Inflammatory macrophage treated with lipopolysaccharide for 1 hour (primary cell): ENCODE data around the gene TCAF1.
"Not testable (repeated sequence)": the region's sequence is repeated elsewhere in the genome, so short reads cannot be mapped to it uniquely, and the experiment has no call there.

ENCODE experiments used
- DNase-seq, 2 donors: peaks; one replicate each; pipeline ENCODE4 v3.0.0-alpha.2; 2020 to 2022

The TCAF1 gene

GRCh38 chr7:143849785-143850479 is 52.0 kb downstream of the TCAF1 start:
- no peak for DNase-seq

DNA sequence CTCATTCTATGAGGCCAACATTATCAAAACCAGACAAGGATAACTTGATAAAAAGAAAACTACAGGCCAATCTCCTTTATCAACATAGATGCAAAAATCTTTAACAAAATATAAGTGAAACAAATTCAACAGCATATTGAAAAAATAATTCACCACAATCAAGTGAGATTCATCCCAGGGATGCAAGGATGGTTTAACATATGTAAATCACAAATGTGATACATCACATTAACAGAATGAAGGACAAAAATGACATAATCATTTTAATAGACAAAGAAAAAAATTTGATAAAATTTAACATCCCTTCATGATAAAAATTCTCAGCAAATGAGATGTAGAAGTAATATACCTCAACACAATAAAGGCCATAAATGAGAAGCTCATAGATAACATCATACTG is 53.8 kb downstream of the TCAF1 start:
- DNase-seq: no peak

DNA sequence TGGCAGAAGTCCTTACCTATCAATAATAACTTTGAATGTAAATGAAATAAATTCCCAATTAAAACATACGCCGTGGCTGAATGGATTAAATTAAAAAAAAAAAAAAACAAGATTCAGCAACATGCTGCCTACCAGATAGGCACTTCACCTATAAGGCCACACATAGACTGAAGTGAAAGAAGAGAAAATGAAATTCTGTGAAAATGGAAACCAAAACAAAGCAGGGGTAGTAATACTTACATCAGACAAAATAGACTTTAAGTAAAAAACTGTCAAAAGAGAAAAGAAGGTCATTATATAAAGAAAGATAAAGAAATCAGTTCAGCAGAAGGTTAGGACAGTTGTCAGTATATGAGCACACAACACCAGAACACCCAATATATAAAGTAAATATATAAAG is 55.3 kb downstream of the TCAF1 start:
- no peak for DNase-seq

DNA sequence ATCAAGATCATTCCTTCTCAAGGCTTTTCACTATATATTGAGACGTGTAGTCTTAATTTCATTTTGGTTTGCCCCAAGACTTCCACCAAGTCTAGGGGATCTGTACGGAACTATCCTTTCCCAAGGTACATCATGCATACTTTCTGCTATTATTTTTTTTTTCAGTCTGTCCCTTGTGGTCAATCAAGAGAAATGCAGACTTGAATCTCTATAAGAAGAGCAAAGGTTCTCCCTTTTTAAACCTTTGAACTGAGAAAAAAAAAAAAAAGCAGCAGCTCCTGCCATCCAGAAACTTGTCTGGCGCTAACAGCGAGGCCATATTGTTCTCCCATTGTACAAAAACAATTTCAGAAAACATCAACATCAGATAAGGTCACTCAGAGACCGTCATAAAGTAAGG is 60.3 kb downstream of the TCAF1 start:
- not testable (repeated sequence) for DNase-seq

GRCh38 chr7:143840062-143840461 is 61.9 kb downstream of the TCAF1 start:
- DNase-seq: not testable (repeated sequence)

DNA sequence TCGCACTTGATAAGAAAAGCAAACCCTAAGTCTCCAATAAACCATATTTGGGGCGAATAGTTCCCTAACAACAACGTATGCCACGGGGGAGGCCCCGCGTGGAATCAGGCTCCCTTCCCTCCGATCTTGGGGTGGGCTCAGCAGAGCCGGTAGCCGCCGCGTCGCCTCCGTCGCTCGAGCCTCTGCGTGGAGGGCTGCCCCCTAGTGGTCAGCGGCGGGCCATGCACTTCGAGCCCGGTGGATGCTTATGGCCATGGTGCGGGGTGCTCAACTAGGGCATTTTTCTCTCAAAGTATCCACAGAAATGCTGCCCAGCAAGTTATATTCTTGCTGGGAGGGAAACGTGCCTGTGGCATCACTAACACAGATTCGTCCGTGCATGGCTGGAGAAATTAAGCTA is 64.8 kb downstream of the TCAF1 start:
- DNase-seq: not testable (repeated sequence)

- DNase-seq: not testable (repeated sequence)
Measured at GRCh38 chr7:143836622-143837021, 65.4 kb downstream of the TCAF1 start.

- DNase-seq: not testable (repeated sequence)
Measured at GRCh38 chr7:143836088-143836487, 65.9 kb downstream of the TCAF1 start.

DNA sequence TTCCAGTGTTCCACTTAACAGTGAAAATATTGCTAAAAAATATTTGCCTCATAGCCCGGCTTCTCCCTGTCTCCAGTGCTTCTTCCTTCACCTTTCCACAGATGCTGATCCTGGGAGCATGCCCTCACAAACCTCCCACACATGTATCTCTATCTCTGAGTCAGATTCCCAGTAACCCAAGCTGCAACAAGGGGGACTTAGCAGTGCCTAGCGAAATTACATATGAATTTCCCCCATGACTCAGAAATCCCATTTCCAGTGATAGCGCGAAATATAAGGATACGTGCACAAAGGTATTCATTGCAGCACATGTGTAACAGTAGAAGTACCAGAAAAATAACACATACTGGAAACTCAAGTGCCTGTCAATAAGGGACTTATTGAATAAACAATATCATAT is 75.4 kb downstream of the TCAF1 start:
- not testable (repeated sequence) for DNase-seq

DNA sequence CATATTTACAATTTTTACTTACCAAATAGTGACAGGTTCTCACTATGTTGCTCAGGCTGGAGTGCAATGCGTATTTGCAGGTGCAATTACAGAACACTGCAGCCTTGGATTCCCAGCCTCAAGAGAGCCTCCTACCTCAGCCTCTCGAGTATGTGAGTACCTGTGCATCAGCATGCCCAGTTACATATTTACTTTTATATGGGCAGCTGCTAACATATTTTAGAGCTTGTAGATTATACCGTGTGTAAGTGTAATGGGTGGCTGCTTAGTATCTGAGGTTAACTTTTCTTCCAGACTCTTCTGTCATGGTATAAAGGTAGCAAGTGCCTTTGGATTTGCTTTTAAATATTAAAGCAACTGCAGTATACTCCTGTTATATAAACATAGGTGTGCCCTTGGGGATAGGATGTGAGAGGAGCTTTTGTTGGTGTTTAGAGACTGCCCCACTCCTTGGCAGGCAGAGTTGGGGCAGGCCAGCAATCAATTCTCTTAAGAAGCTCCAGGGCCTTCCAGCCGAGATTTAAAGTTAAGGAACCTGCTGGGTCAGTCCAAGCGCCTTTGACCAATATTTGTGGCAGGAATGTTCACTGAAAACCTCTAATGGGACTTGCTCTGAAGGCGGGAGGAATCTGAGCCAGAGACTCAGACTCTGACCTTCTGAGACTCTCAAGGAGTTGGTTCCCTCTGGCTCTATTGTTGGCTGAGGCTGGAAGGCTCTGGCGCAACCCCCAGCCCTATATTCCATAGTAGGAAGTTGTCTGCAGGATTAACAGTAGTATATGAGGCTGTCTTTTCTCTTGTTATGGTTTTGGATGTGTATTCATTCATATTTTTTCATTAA is 77.5 kb downstream of the TCAF1 start:
- not testable (repeated sequence) for DNase-seq

DNA sequence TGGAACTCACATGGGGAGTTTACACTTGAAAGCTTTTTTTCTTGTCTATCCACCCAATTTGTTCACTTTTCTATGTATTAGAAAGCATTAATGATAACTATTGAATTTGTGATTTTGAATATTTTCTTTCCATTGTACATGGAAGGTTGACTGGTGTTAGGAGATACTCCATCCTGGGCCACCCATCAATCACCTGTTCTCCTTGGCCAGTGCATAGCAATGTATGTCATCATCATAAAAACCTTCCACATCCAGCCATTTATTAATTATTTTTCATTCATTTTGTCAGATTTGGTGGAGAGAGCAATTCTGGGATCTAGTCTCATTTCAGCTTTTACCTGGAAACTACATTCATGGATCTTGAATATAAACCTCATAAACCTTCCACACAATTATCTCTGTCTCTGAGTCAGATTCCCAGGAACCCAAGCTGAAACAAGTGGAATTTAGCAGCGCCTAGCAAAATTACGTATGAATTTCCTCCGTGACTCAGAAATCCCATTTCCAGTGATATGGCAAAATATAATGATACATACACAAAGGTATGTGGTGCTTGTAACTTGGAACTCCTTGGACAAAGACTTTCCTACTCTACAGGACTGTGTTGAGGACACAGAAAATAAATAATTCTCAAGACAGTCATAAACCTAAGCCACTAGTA is 78.2 kb downstream of the TCAF1 start:
- DNase-seq: not testable (repeated sequence)

DNA sequence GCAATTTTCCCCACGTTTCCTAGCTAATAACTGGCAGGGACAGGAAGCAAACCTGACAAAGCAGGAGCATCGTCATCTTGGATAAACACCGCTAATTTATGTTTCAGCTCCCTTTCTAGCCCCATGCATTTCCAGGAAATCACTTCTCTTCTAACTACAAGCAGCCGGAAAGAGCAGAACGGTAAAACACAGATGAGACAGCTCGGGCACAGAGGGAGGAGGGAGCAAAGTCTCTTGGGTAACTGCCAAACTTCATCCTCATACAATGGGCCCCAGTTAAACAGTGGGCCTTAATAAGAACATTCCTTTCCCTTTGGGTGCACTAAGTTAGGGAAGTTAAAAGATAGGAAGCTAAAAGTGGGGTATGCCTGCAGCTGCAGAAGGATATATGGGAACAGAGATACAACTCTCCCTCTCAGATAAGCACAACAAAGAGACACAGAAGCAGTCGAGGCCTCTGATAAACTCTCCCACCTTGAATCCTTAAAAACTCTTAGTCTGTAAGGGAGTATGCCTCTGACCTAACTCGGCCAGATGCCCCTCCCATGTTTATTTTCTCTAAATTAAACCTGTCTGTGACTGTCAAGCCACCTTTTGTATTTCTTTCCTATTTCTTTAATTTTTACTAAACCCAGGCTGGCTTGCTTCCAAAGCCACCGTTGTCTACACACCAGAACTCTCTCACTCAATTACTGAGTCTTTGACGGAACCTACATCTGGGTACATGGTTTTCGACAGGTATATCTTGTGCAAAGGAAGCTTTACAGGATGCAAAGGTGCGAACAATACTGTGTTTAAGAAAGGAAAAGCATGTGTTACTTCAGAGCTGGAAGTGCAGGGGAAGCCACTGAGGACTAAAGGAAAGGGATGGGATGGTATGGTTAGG is 80.3 kb downstream of the TCAF1 start:
- not testable (repeated sequence) for DNase-seq

DNA sequence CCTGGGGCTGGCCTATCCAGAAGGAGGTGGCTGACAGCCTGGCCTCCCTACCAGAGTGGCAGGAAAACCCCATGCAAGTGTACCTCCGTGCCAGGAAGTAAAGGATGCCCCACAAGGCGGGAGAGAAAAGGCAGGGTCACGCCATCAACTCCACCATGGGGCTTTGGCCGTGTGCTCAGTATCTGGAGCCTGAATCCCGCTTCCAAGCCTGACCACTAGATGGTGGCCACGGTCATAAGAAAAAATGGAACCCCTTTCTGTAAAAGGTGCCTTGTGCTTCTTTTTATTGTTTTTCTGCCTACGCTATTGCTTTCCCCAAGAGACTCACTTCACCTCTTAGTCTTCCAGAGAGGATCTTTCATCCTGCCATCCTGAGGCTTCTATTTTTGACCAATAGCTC is 84.1 kb downstream of the TCAF1 start:
- not testable (repeated sequence) for DNase-seq

GRCh38 chr7:143816471-143817133 is 85.4 kb downstream of the TCAF1 start:
- DNase-seq: not testable (repeated sequence)

GRCh38 chr7:143810639-143811038 is 91.3 kb downstream of the TCAF1 start:
- not testable (repeated sequence) for DNase-seq

GRCh38 chr7:143806664-143807071 is 95.3 kb downstream of the TCAF1 start:
- DNase-seq: not testable (repeated sequence)
